Sigmoid colon (tissue), 4 donors: ENCODE measurements around the gene MITF.

Source experiments
- CTCF ChIP-seq, 4 experiments: fragments of 450-650 bp in 3 of 4; fragments of 200-600 bp in 1 of 4; IDR thresholded peaks; one replicate each; pipeline ENCODE4 v1.5.1; 2016 to 2019; ENCODE audit warnings: antibody characterized with exemption in 4 of 4, mild to moderate bottlenecking in 3 of 4, moderate library complexity in 2 of 4
- EP300 ChIP-seq, 4 donors: sonication (generic); formaldehyde crosslinking; IDR thresholded peaks; one replicate each; pipeline ENCODE4 v1.6.1; 2017; ENCODE audit warnings: antibody characterized with exemption in 4 of 4
- POLR2A ChIP-seq, 2 donors: fragments of 450-650 bp; IDR thresholded peaks; one replicate each; pipeline ENCODE4 v1.6.1; 2016; ENCODE audit warnings: antibody characterized with exemption in 2 of 2, mild to moderate bottlenecking in 2 of 2, moderate library complexity in 2 of 2

- TF ChIP-seq CTCF (IDR thresholded peaks at IDR 0.05) (no peak), EP300 (IDR thresholded peaks at IDR 0.05) (no peak), POLR2A (IDR thresholded peaks at IDR 0.05) (no peak)
Observed at GRCh38 chr3:69985266-69985665, 246.0 kb downstream of the MITF start.
